GM23248 (cell line): Measurements from ENCODE around the gene RAB22A. TPM values are rescaled to one million over a fixed set of nuclear protein-coding genes. Genes with fewer than 3 reads are reported as not detected.

Experiments used
- DNase-seq: peaks from one replicate; pipeline ENCODE4 v3.0.0-alpha.2; 2015
- H2AFZ ChIP-seq: fragments of 200-600 bp; sonication (generic); 2 replicates; pipeline ENCODE4 v1.6.1; 2016; ENCODE audit warnings: antibody characterized with exemption
- H3F3A ChIP-seq: fragments of 200-600 bp; sonication (generic); 2 replicates; pipeline ENCODE4 v1.6.1; 2016; ENCODE audit warnings: mild to moderate bottlenecking, antibody characterized with exemption, mixed run types; ENCODE audit not compliant: insufficient read depth
- H3K27ac ChIP-seq: fragments of 200-600 bp; sonication (generic); 2 replicates; pipeline ENCODE4 v1.5.1; 2016; ENCODE audit warnings: mild to moderate bottlenecking
- H3K27me3 ChIP-seq: fragments of 200-600 bp; sonication (generic); replicated peaks from 2 replicates; pipeline ENCODE4 v1.6.1; 2016; ENCODE audit warnings: mild to moderate bottlenecking; ENCODE audit not compliant: insufficient read depth
- H3K36me3 ChIP-seq: fragments of 200-600 bp; sonication (generic); 2 replicates; pipeline ENCODE4 v1.6.1; 2016; ENCODE audit warnings: low read depth, mild to moderate bottlenecking
- H3K4me1 ChIP-seq: fragments of 200-600 bp; sonication (generic); 2 replicates; pipeline ENCODE4 v1.6.1; 2016; ENCODE audit warnings: mild to moderate bottlenecking; ENCODE audit not compliant: insufficient read depth
- H3K4me2 ChIP-seq: fragments of 200-600 bp; sonication (generic); one replicate; pipeline ENCODE4 v1.6.1; 2016; ENCODE audit warnings: mild to moderate bottlenecking; ENCODE audit not compliant: unreplicated experiment
- H3K4me3 ChIP-seq: fragments of 200-600 bp; sonication (generic); 2 replicates; pipeline ENCODE4 v1.5.1; 2016; ENCODE audit warnings: mild to moderate bottlenecking
- H3K79me2 ChIP-seq: fragments of 200-600 bp; sonication (generic); 2 replicates; pipeline ENCODE4 v1.6.1; 2016; ENCODE audit warnings: mild to moderate bottlenecking; ENCODE audit not compliant: insufficient read depth
- H3K9ac ChIP-seq: fragments of 200-600 bp; sonication (generic); 2 replicates; pipeline ENCODE4 v1.6.1; 2016; ENCODE audit warnings: mild to moderate bottlenecking
- H3K9me2 ChIP-seq: fragments of 200-600 bp; sonication (generic); 2 replicates; pipeline ENCODE4 v1.6.1; 2016; ENCODE audit warnings: mixed run types, mild to moderate bottlenecking, moderate library complexity; ENCODE audit not compliant: insufficient read depth
- H3K9me3 ChIP-seq: fragments of 200-600 bp; sonication (generic); one replicate; pipeline ENCODE4 v1.6.1; 2017; ENCODE audit warnings: low read depth
- H4K20me1 ChIP-seq: fragments of 200-600 bp; sonication (generic); 2 replicates; pipeline ENCODE4 v1.6.0; 2016; ENCODE audit not compliant: insufficient read depth
- EZH2 ChIP-seq: fragments of 200-600 bp; sonication (generic); IDR thresholded peaks from 2 replicates; pipeline ENCODE4 v1.6.1; 2018; ENCODE audit warnings: antibody characterized with exemption, mild to moderate bottlenecking; ENCODE audit not compliant: insufficient read depth, poor library complexity, severe bottlenecking
- EZH2phosphoT487 ChIP-seq: fragments of 200-600 bp; sonication (generic); IDR thresholded peaks from 2 replicates; pipeline ENCODE4 v1.6.1; 2018; ENCODE audit warnings: antibody characterized with exemption, moderate library complexity, mild to moderate bottlenecking, low read depth; ENCODE audit not compliant: insufficient read depth
- WGBS, 2 experiments: methylation state at CpG; one replicate each; pipeline ENCODE4 v1.1.6; 2015 to 2017; ENCODE audit warnings: low lambda C conversion rate in 2 of 2, low coverage in 1 of 2; ENCODE audit errors: missing lambda C conversion rate in 2 of 2; 5-methylcytosine and 5-hydroxymethylcytosine counted together
- in situ Hi-C: fragments of 300-500 bp; cut with MboI; formaldehyde crosslinking; loops from 2 replicates; pipeline ENCODE4 v1.15.0; 2020
- polyA plus RNA-seq: library from polyadenylated mRNA; unstranded; fragments of >200 nt; fragmentation: Nextera tagmentation; extraction: Ambion mirVana; gene quantifications from 2 replicates; pipeline ENCODE4 v1.2.1, GENCODE V29; 2016
- total RNA-seq: library from RNA; depleted of rRNA; stranded (reverse); fragments of >200 nt; shearing (Covaris generic); gene quantifications from 2 replicates; pipeline ENCODE4 v1.2.3, GENCODE V29; 2014

The RAB22A gene
- total and polyA plus RNA-seq, 2 experiments from 2014 or later, result 21.2 to 21.3 TPM

DNA sequence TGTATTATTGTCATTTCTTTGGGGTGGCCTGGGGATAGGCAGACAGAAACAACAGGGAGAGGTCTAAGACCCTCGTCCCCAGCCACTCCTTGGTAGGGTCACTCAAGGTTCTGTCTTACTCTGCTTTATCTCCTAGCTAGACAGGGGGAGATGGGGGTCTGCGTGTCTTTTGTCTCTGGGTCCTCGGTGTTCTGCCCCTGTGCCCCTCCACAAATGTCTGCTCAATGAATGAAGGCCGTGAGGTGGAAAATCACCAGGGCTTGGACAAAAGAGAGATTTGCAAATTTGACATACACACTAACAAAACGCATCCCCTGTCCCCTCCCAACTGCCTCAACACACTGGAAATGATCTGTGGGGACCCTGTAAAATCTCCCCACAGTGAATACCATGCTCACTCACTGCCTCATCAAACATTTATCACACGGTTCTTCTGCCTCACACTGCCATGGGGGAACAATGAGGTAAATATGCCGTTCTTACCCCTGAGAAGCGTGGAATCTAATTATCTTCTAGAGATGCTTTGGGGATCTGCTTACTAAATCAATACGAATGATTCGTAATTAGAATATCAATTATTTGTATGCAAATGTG, 66.3 kb downstream of the RAB22A start:
- Histone ChIP-seq H3K4me3 (no peak overlapping the region), H3K9ac (no peak overlapping the region), H3K4me1 (no peaks in the 10 kb centered on the region), H3K9me3 (no peaks in the 10 kb centered on the region), H3K27ac (no peak overlapping the region), H3K9me2 (no peaks in the 10 kb centered on the region), H3K36me3 (no peaks in the 10 kb centered on the region), H3K4me2 (no peak overlapping the region), H2AFZ (no peak overlapping the region), H4K20me1 (no peaks in the 10 kb centered on the region), H3F3A (no peaks in the 10 kb centered on the region), H3K79me2 (no peaks in the 10 kb centered on the region), H3K27me3 (no peaks in the 10 kb centered on the region)
- no peak for TF ChIP-seq EZH2
- no peak for TF ChIP-seq EZH2phosphoT487
- no peak for DNase-seq
- in situ Hi-C loops, result no loop called here
- 67 to 68% methylated on average over 10 of the region's 10 CpGs for WGBS, 2 experiments

GRCh38 chr20:58377017-58377416, 67.5 kb downstream of the RAB22A start:
- Histone ChIP-seq H2AFZ (no peak overlapping the region), H3K9ac (no peak overlapping the region), H3K27me3 (no peaks in the 10 kb centered on the region), H3K9me3 (no peaks in the 10 kb centered on the region), H3K79me2 (no peaks in the 10 kb centered on the region), H4K20me1 (no peaks in the 10 kb centered on the region), H3K4me3 (no peak overlapping the region), H3K4me1 (no peaks in the 10 kb centered on the region), H3K9me2 (no peaks in the 10 kb centered on the region), H3K4me2 (no peak overlapping the region), H3F3A (no peaks in the 10 kb centered on the region), H3K36me3 (no peaks in the 10 kb centered on the region), H3K27ac (no peak overlapping the region)
- WGBS, 2 experiments, result 80 to 88% methylated on average over 1 of the region's 1 CpG
- TF ChIP-seq EZH2, result no peak
- in situ Hi-C loops, result no loop called here
- DNase-seq, result no peak

DNA sequence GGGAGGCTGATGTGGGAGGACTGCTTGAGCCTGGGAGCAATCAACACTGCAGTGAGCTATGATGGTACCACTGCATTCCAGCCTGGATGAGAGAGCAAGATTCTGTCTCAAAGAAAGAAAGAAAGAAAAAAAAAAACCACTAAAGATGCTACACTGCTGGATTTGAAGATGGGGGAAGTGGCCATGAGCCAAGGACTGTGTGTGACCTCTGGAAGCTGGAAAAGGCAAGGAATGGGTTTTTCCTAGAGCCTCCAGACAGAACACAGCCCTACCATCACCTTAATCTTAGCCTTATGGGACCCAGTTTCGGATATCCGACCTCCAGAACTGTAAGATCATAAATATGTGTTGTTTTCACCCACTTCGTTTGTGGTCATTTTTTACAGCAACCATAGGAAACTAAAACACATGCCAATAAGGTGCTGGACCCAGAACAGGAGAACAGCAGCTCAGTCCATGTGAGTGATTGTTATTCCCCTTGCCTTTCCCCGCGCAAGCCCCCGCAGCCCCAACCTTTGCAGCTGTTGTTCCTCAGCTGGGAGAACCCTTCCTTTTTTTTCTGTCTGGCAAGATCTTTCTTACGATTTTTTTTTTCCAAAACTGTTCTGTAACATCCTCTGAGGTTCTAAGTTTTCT, 68.4 kb downstream of the RAB22A start:
- Histone ChIP-seq H3K4me1 (no peaks in the 10 kb centered on the region), H3K4me2 (no peak overlapping the region), H3F3A (no peaks in the 10 kb centered on the region), H3K9ac (no peak overlapping the region), H3K27ac (no peak overlapping the region), H3K27me3 (no peaks in the 10 kb centered on the region), H3K36me3 (no peaks in the 10 kb centered on the region), H3K9me2 (no peaks in the 10 kb centered on the region), H3K4me3 (no peak overlapping the region), H4K20me1 (no peaks in the 10 kb centered on the region), H2AFZ (no peak overlapping the region), H3K79me2 (no peaks in the 10 kb centered on the region), H3K9me3 (no peaks in the 10 kb centered on the region)
- DNase-seq, result peak; percentile 35
- no peak for TF ChIP-seq EZH2
- no peak for TF ChIP-seq EZH2phosphoT487
- 39 to 41% methylated on average over 7 of the region's 7 CpGs for WGBS, 2 experiments
- in situ Hi-C loops, result no loop called here

DNA sequence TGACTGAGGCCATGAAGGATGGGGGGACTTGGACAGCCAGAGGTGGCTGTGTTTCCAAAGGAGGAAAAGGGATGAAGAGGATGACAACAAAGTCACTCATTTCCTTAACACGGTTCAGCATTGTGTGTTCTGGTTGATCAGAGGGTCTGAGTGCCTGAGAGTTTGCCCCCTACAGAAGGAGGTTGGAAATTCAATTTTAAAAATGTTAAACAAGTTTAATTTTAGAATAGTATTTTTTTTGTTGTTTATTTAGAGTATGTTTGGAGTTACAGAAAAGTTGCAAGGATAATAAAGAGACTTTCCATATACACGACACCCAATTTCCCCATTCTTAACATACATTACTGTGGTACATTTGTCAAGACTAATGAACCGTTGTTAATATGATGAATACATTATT, 69.2 kb downstream of the RAB22A start:
- H2AFZ ChIP-seq, result no peak overlapping the region
- 57 to 60% methylated on average over 3 of the region's 3 CpGs for WGBS, 2 experiments
- in situ Hi-C loops, result no loop called here

More for the DNA sequence above, 69.2 kb downstream of the RAB22A start:
- no peak overlapping the region for H3K4me3 ChIP-seq
- H3K27me3 ChIP-seq, result no peaks in the 10 kb centered on the region
- no peaks in the 10 kb centered on the region for H3K9me2 ChIP-seq
- DNase-seq, result no peak
- no peak overlapping the region for H3K4me2 ChIP-seq
- no peaks in the 10 kb centered on the region for H4K20me1 ChIP-seq
- no peaks in the 10 kb centered on the region for H3K9me3 ChIP-seq
- H3K79me2 ChIP-seq, result no peaks in the 10 kb centered on the region
- H3F3A ChIP-seq, result no peaks in the 10 kb centered on the region
- TF ChIP-seq EZH2, result no peak
- TF ChIP-seq EZH2phosphoT487, result no peak
- H3K27ac ChIP-seq, result no peak overlapping the region
- no peak overlapping the region for H3K9ac ChIP-seq
- H3K4me1 ChIP-seq, result no peaks in the 10 kb centered on the region
- no peaks in the 10 kb centered on the region for H3K36me3 ChIP-seq
